Measurements from ENCODE around the gene PRICKLE2. TPM values are rescaled to one million over a fixed set of nuclear protein-coding genes. Genes with fewer than 3 reads are reported as not detected.

PRICKLE2 gene
- total and polyA plus RNA-seq, 10 of the 15 experiments (the other 5 are each of a cell fraction or from before 2014, with no cell fraction given), result 0.11 to 2.6 (median 0.69) TPM

- DNase-seq (ENCODE audit: low read depth, low spot score), result no peak
- SMC1A ChIA-PET (ENCODE audit: uncharacterized antibody, unreplicated experiment), result interaction anchor here (0.7 to 6.7 kb wide), 17 partner anchors 9 to 261 kb away, joined by 3 to 86 read pairs (median 4); no protein-coding TSS in a partner anchor
- no peak for TF ChIP-seq CUX1 (IDR thresholded peaks at IDR 0.05; ENCODE audit: insufficient replicate concordance, low read depth, low read length)
- TF ChIP-seq RAD51 (IDR thresholded peaks at IDR 0.05), result peak; percentile 29; the same call in 1 of the 2 replicates
- H4K20me1 ChIP-seq (ENCODE audit: control insufficient read depth, insufficient read depth), result no peaks in the 10 kb centered on the region
- H3K27me3 ChIP-seq (replicated peaks in 1 of 2; ENCODE audit: control insufficient read depth in 2 of 2, insufficient read depth in 2 of 2, low read length in 1 of 2), result no peaks in the 10 kb centered on the region
- H3K4me3 ChIP-seq, result no peak overlapping the region
- H2AFZ ChIP-seq (ENCODE audit: control insufficient read depth, low read depth, low read length), result no peak overlapping the region
- FAIRE-seq, result no peak
- BruUV-seq (replicated peaks), result no TSS peak
- in situ Hi-C loops (cut with MboI) (no loop called here), intact Hi-C loops (cut with micrococcal nuclease; ENCODE audit: unreplicated experiment) (loop anchor here (10.0 kb wide), 1 partner anchor 188 kb away; no protein-coding TSS in a partner anchor)
- no peak overlapping the region for H3K9ac ChIP-seq (ENCODE audit: control insufficient read depth, insufficient read depth, low read length)
- POLR2A ChIA-PET, result no interaction called here
- RAD21 ChIA-PET (ENCODE audit: unreplicated experiment), result interaction anchor here (1.0 to 6.0 kb wide), 9 partner anchors 8 to 241 kb away, joined by 3 to 30 read pairs (median 6); no protein-coding TSS in a partner anchor
- H3K9me3 ChIP-seq (replicated peaks; ENCODE audit: control insufficient read depth, insufficient read depth, low read length), result no peaks in the 10 kb centered on the region
- H3K27ac ChIP-seq (ENCODE audit: control insufficient read depth, insufficient read depth), result no peak overlapping the region
- no peak for ATAC-seq
- no peak overlapping the region for H3K4me2 ChIP-seq (ENCODE audit: control insufficient read depth, insufficient read depth)
- CTCF ChIA-PET, result interaction anchor here (0.9 to 7.3 kb wide), 15 partner anchors 8 to 261 kb away, joined by 3 to 54 read pairs (median 21); partner anchors contain the start of gene PSMD6
- no peaks in the 10 kb centered on the region for H3K36me3 ChIP-seq (ENCODE audit: control insufficient read depth in 2 of 2, insufficient read depth in 2 of 2, low read length in 1 of 2)
- no peaks in the 10 kb centered on the region; the same call in 1 of the 2 replicates for H3K4me1 ChIP-seq (ENCODE audit: control insufficient read depth, insufficient read depth, low read length)
- WGBS (ENCODE audit: insufficient coverage, insufficient replicate concordance, low lambda C conversion rate, missing lambda C conversion rate), result 40% methylated on average over 3 of the region's 3 CpGs
- no peaks in the 10 kb centered on the region for H3K79me2 ChIP-seq (ENCODE audit: control insufficient read depth, insufficient read depth, low read length)
Measured at GRCh38 chr3:64222501-64223111, 2.7 kb downstream of the PRICKLE2 start.

Measured in GM12878 (cell line).